MM.1S (cell line): ENCODE results near the gene CNGA3.

Experiments used
- EZH2phosphoT487 ChIP-seq: fragments of 300-600 bp; sonication (generic); IDR thresholded peaks from 2 replicates; pipeline ENCODE4 v1.6.1; 2018; ENCODE audit warnings: antibody characterized with exemption, low read length
- TF ChIP-seq, protein P1 (sequence below): fragments of 300-600 bp; sonication (generic); IDR thresholded peaks from 2 replicates; pipeline ENCODE4 v1.5.1; 2016; ENCODE audit warnings: antibody characterized with exemption, low read length, mixed read lengths

DNA sequence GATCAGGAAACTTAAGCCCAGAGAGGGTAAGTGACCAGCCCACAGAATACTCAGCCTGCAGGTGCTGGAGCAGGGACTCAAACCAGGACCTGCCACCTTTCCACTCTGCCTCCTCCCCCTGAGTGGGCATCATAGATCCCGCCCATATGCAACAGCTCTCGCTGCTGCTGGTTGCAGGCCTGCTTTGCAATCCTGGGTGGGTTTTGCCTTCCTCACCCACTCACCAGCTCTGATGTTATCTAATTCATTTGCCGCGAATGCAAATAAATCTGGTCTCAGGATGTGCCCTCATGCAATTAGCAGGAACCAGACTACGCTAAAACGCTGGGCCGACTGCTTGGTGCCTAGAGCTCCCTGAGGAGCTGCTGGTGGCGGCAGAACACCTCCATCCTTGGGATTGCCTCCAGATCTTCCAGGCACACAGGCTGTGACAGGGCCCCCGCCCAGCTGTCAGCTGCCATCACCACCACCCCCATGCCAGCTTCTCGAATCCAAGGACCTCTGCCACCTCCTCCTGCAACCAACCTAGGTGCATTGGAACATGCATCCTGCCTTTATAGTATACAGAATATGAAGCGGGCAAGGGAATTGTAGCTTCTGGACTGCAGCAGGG is 28.8 kb downstream of the CNGA3 start:
- TF ChIP-seq, protein P1, sequence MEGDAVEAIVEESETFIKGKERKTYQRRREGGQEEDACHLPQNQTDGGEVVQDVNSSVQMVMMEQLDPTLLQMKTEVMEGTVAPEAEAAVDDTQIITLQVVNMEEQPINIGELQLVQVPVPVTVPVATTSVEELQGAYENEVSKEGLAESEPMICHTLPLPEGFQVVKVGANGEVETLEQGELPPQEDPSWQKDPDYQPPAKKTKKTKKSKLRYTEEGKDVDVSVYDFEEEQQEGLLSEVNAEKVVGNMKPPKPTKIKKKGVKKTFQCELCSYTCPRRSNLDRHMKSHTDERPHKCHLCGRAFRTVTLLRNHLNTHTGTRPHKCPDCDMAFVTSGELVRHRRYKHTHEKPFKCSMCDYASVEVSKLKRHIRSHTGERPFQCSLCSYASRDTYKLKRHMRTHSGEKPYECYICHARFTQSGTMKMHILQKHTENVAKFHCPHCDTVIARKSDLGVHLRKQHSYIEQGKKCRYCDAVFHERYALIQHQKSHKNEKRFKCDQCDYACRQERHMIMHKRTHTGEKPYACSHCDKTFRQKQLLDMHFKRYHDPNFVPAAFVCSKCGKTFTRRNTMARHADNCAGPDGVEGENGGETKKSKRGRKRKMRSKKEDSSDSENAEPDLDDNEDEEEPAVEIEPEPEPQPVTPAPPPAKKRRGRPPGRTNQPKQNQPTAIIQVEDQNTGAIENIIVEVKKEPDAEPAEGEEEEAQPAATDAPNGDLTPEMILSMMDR = no peak
- no peak for TF ChIP-seq EZH2phosphoT487
